SU-DHL-6 (cell line): ENCODE measurements around the gene KAT2B.

ENCODE experiments used
- H2AFZ ChIP-seq: fragments of 200-600 bp; sonication (generic); 2 replicates; pipeline ENCODE4 v1.6.1; 2014; ENCODE audit warnings: low read depth, mild to moderate bottlenecking, moderate library complexity, mixed read lengths, antibody characterized with exemption, low read length; ENCODE audit not compliant: severe bottlenecking
- H3F3A ChIP-seq: fragments of 200-600 bp; shearing (Covaris generic); 2 replicates; pipeline ENCODE4 v1.6.0; 2016; ENCODE audit warnings: antibody characterized with exemption, mild to moderate bottlenecking; ENCODE audit not compliant: insufficient read depth
- H3K27ac ChIP-seq: fragments of 200-600 bp; sonication (generic); 2 replicates; pipeline ENCODE4 v1.5.1; 2016; ENCODE audit warnings: low read depth, mild to moderate bottlenecking, low read length, moderate library complexity, mixed read lengths
- H3K27me3 ChIP-seq: fragments of 200-600 bp; sonication (generic), shearing (Covaris generic); 2 replicates; pipeline ENCODE4 v1.6.0; 2014; ENCODE audit warnings: mild to moderate bottlenecking, low read length
- H3K36me3 ChIP-seq: fragments of 200-600 bp; sonication (generic); 2 replicates; pipeline ENCODE4 v1.6.1; 2014; ENCODE audit warnings: mild to moderate bottlenecking, low read length, mixed read lengths
- H3K4me2 ChIP-seq: fragments of 300-600, 200-600 bp; shearing (Covaris generic), sonication (generic); 2 replicates; pipeline ENCODE4 v1.6.0; 2014; ENCODE audit warnings: low read length, low read depth, mild to moderate bottlenecking; ENCODE audit not compliant: poor library complexity, severe bottlenecking
- H3K4me3 ChIP-seq: fragments of 200-600 bp; sonication (generic); 2 replicates; pipeline ENCODE4 v1.5.1; 2014; ENCODE audit warnings: antibody characterized with exemption, low read length, mild to moderate bottlenecking, mixed read lengths; ENCODE audit not compliant: insufficient read depth, poor library complexity, severe bottlenecking
- H3K79me2 ChIP-seq: fragments of 200-600 bp; sonication (generic); 2 replicates; pipeline ENCODE4 v1.6.1; 2014; ENCODE audit warnings: mild to moderate bottlenecking, low read length, moderate library complexity; ENCODE audit not compliant: insufficient read depth
- H3K9ac ChIP-seq: fragments of 200-600 bp; sonication (generic); 2 replicates; pipeline ENCODE4 v1.7.0; 2014; ENCODE audit warnings: mild to moderate bottlenecking, low read length
- H3K9me2 ChIP-seq: fragments of 200-600 bp; sonication (generic); replicated peaks from 2 replicates; pipeline ENCODE4 v1.6.1; 2014; ENCODE audit warnings: low read length; ENCODE audit not compliant: insufficient read depth
- H3K9me3 ChIP-seq: fragments of 200-600 bp; sonication (generic); 2 replicates; pipeline ENCODE4 v1.6.1; 2014; ENCODE audit warnings: low read length, mixed read lengths; ENCODE audit not compliant: insufficient read depth
- H4K20me1 ChIP-seq: fragments of 200-600 bp; sonication (generic); 2 replicates; pipeline ENCODE4 v1.6.1; 2014; ENCODE audit warnings: low read depth, mild to moderate bottlenecking, antibody characterized with exemption, low read length, moderate library complexity, mixed read lengths
- EZH2phosphoT487 ChIP-seq: fragments of 200-600 bp; sonication (generic), shearing (Covaris generic); conservative IDR thresholded peaks from 2 replicates; pipeline ENCODE4 v1.6.1; 2018; ENCODE audit warnings: mild to moderate bottlenecking, antibody characterized with exemption, low read length, moderate library complexity, mixed read lengths
- TF ChIP-seq, protein P1 (sequence below): fragments of 200-600 bp; sonication (generic); IDR thresholded peaks from one replicate; pipeline ENCODE4 v1.5.1; 2017; ENCODE audit warnings: antibody characterized with exemption, mild to moderate bottlenecking, low read length, moderate library complexity; ENCODE audit not compliant: insufficient read depth, poor library complexity, severe bottlenecking

KAT2B gene

GRCh38 chr3:20107722-20108121 lies 67.5 kb downstream of the KAT2B start:
- Histone ChIP-seq H3K4me2 (no peak overlapping the region), H3K79me2 (no peaks in the 10 kb centered on the region), H3K9ac (no peak overlapping the region), H3K9me3 (no peaks in the 10 kb centered on the region), H3K9me2 (no peaks in the 10 kb centered on the region), H3K4me3 (no peak overlapping the region), H4K20me1 (no peaks in the 10 kb centered on the region), H2AFZ (no peak overlapping the region), H3F3A (no peaks in the 10 kb centered on the region), H3K27me3 (no peaks in the 10 kb centered on the region), H3K36me3 (peaks cover 6% of the 10 kb centered on the region; the same call in 1 of the 2 replicates), H3K27ac (no peak overlapping the region)
- TF ChIP-seq, protein P1, sequence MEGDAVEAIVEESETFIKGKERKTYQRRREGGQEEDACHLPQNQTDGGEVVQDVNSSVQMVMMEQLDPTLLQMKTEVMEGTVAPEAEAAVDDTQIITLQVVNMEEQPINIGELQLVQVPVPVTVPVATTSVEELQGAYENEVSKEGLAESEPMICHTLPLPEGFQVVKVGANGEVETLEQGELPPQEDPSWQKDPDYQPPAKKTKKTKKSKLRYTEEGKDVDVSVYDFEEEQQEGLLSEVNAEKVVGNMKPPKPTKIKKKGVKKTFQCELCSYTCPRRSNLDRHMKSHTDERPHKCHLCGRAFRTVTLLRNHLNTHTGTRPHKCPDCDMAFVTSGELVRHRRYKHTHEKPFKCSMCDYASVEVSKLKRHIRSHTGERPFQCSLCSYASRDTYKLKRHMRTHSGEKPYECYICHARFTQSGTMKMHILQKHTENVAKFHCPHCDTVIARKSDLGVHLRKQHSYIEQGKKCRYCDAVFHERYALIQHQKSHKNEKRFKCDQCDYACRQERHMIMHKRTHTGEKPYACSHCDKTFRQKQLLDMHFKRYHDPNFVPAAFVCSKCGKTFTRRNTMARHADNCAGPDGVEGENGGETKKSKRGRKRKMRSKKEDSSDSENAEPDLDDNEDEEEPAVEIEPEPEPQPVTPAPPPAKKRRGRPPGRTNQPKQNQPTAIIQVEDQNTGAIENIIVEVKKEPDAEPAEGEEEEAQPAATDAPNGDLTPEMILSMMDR, result no peak

- Histone ChIP-seq H3K79me2 (no peaks in the 10 kb centered on the region), H3K9ac (no peak overlapping the region), H3K9me2 (no peaks in the 10 kb centered on the region), H3K4me2 (no peak overlapping the region), H3K9me3 (no peaks in the 10 kb centered on the region), H3K4me3 (no peak overlapping the region), H3K36me3 (peaks cover 6% of the 10 kb centered on the region; the same call in 1 of the 2 replicates), H3K27me3 (no peaks in the 10 kb centered on the region), H4K20me1 (no peaks in the 10 kb centered on the region), H3F3A (no peaks in the 10 kb centered on the region), H2AFZ (no peak overlapping the region), H3K27ac (no peak overlapping the region)
- TF ChIP-seq, protein P1, result no peak
- no peak for TF ChIP-seq EZH2phosphoT487
Measured at GRCh38 chr3:20108869-20109268, 68.6 kb downstream of the KAT2B start.

DNA sequence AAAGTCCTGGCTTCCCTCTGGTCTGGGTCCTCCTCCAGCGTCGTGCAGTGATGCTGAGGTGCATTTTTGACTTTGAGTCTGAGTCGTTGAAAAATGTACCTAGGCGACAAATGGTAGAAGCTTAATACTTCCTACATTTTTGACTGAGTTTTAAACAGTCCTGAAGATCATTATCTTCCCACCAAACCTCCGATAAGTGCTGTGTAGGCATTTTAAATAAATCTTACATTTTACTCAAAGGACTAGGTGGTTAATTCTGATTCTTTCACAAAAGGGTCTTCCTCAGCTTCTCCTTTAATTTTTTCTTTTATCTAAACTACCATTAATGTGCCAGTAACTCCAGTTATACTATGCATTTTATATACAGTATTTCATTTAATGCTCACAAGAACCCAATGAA lies 70.6 kb downstream of the KAT2B start:
- TF ChIP-seq EZH2phosphoT487, result no peak
- TF ChIP-seq, protein P1, result no peak
- H3K9me3 ChIP-seq, result no peaks in the 10 kb centered on the region

More for the DNA sequence above, 70.6 kb downstream of the KAT2B start:
- H3K36me3 ChIP-seq, result peaks cover 9% of the 10 kb centered on the region; the same call in 1 of the 2 replicates
- H3K27me3 ChIP-seq, result no peaks in the 10 kb centered on the region
- no peak overlapping the region for H3K4me3 ChIP-seq
- no peak overlapping the region for H2AFZ ChIP-seq
- H3K9me2 ChIP-seq, result no peaks in the 10 kb centered on the region
- no peak overlapping the region for H3K9ac ChIP-seq
- no peaks in the 10 kb centered on the region for H3K79me2 ChIP-seq
- H3F3A ChIP-seq, result no peaks in the 10 kb centered on the region
- no peak overlapping the region for H3K4me2 ChIP-seq
- no peak overlapping the region for H3K27ac ChIP-seq
- no peaks in the 10 kb centered on the region for H4K20me1 ChIP-seq
